ENCODE measurements around the gene CPNE8.

DNA sequence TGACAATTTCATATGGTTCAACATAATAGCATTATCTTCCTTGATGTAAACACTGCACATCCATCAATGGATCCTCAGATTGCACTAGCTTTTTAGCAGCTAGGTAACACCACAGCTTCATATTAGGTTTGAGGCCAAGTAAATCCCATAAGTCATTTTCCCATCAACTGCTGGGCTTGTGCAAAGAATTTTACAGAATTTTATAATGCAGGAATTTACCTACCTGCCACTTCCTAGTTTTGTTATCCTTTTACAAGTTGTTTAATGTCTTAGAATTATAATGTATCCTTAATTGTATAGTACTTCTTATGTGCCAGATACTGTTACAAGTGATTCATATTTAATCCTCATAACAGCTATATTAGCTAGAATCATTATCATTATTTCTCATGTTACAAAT, 36.4 kb downstream of the CPNE8 start:
- TF ChIP-seq CTCF (IDR thresholded peaks at IDR 0.05 in 4 of 5, conservative IDR thresholded peaks at IDR 0.05 in 1 of 5) (no peak), POLR2A (IDR thresholded peaks at IDR 0.05) (no peak)
